HG03196 (cell line): Measurements from ENCODE around the gene ZC2HC1B.

ENCODE experiments used
- ATAC-seq: cut with Tn5 transposase; IDR thresholded peaks from one replicate; pipeline ENCODE4 v1.9.1; 2021; ENCODE audit not compliant: unreplicated experiment

ZC2HC1B gene

DNA sequence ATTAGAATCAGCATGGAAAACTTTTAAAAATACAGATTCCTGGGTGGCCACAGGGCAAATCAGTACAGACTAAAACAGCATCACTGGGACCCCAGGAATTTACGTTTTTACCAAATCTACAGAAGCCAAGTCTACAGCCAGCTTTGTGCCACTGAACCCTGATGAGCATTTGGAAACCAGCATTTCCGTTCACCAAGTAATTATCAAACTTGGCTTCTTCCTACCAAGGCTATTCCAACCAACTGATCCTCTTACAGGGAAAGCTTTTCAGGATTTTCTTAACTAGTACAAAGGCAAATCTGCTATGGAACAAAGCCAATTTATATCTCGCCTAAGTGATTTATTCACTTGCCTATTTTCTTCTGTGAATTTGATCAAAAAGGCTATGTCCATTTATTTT lies 96.8 kb downstream of the ZC2HC1B start:
- no peak for ATAC-seq

DNA sequence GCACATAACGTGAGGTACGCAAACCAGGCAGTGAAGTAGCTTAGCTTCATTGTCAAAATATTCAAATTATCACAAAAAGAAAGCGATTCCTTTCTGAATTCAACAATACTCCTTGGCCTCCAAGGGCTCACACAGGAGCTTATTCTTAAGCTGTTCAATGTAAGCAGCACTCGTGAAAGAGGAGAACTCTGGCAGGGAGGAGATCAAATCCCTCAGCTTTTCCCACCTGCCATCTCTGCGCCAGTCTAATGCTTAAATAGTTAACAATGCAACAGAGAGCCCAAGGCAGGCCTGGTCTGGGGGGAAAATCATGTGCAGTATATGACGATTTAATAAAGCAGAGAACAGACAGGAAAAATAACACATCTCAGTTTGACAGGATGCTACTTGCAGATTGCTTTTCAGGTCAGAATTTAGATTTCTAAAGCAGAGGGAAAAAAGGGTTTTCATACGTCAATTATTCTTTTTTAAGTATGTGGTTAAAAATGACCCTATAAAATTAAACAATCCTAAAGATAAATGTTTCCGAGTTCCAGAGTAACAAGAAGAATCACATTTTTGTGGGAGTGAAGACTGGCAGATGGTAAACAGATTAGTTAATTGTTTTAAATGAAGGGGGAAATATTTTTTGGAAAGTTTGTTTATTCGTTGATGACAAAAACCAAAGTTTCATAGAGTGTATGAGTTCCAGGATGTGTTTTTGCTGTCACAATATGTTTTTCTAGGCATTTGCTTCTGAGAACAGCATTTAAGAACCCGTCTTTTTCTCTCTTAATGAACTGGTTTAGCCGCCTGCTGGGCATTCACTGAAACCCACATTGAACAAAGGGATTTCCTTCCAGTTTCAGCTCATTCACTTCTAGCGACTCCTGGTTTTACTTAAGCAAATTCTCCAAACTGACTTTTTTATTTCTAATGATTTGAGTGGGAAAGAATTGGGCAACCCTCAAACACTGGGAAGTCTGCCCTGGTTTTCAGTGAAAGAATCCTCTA lies 97.9 kb downstream of the ZC2HC1B start:
- ATAC-seq: no peak

DNA sequence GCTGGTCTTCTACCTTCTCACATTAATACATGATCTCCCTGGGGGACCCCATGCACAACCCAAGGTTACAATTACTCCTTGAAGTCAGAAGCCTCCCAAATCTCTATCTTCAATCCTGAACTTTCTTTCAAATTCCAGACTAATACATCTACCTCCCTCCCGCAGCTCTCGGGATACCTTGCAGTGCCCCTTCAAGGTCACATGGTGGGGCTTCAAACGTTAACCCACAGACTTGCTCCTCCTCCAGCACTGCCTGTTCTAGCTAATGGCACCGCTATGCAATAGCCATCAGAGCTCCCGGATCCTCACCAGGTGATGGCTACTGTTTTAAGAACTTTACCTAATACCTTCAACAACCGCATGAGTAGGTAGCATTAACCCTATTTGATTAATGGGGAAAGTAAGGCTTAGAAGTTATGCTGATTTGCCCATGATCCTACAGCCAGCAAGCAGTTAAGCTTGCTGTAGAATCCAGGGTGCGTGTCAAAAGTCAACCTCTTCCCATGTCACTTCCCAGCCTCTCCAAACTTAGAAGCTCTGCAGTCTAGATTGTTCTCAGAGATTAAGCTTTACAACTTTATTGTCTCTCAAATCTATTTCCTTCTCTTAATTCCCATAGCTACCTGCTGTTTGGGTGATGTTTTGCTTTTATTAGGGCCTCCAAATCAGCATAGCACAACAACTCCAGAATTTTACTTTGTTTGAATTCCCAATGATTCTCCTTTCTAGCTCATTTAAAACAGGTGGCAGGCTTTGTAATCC lies 99.1 kb downstream of the ZC2HC1B start:
- no peak for ATAC-seq

GRCh38 chr6:143964674-143965081 lies 100.4 kb downstream of the ZC2HC1B start:
- ATAC-seq: no peak

DNA sequence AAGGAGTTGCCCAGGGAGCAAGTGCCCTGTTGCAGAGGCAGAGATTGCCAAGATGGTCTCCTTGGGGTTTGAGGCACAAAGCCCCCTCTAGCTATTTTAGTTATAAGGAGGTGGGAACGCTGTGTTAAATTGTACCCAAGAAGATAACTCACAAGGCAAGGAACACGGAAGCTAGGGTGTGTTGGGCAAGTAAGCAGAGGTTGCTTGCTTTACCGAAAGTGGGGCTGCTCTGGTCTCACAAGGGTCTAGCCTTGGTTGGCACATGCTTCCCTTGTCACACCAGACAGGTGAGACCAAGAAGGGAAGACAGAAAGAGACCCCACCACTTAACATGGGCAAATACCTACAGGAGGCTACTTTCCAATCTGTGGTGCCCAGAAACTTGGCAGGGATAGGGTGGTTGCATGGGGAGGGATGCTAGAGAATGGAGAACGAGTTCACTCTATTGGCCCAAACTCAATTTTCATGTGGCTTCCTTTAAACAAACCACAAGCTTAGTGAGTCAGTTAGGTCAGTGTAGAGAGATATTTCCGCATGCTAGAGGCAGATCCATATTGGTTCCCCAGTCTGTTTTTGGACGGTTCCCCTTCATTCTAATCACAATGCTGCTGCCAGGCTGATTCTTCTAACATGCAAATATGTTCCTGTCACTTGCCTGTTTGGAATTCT lies 101.4 kb downstream of the ZC2HC1B start:
- ATAC-seq: no peak

GRCh38 chr6:143966312-143966711 lies 102.0 kb downstream of the ZC2HC1B start:
- ATAC-seq: no peak

GRCh38 chr6:143967706-143968376 lies 103.6 kb downstream of the ZC2HC1B start:
- ATAC-seq: no peak

GRCh38 chr6:143969077-143969476 lies 104.8 kb downstream of the ZC2HC1B start:
- ATAC-seq: no peak

DNA sequence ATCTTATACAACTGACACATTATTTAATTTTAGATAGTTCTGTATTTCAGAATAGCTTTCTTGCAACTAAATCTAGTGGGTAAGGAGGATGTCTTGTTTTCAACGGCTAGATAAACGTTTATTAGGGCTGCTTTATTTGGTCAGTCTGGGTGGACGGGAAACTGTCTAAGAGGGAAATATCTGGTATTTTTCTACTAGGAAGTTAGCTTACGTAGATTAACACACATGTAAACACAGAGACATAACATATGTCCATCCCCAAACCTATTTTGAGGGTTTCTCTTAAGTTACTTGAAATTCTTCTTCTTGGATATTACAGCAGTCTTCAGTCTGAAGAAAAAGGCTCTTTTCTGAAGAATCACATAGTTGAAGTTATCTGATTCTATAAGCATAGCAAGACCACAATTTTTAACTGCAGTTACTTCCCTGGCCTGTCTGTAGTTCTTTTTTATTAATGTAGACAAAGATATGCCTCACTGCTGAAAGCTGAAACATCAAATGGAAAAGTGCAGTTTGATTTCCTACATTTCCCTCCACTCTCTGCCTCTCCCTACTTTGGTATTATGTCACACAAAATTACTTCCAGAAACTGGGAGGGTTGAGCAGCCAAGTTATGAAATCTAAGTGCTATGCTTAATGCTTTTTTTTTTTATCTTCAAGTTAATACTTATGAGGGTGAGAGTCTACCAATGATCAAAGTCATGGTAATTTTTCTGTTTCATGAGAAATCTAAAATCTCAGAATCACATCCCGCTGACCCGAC lies 106.4 kb downstream of the ZC2HC1B start:
- no peak for ATAC-seq

GRCh38 chr6:143971482-143972205 lies 107.4 kb downstream of the ZC2HC1B start:
- no peak for ATAC-seq

GRCh38 chr6:143973097-143973966 lies 109.1 kb downstream of the ZC2HC1B start:
- ATAC-seq: no peak

GRCh38 chr6:143974089-143974488 lies 109.8 kb downstream of the ZC2HC1B start:
- ATAC-seq: no peak

DNA sequence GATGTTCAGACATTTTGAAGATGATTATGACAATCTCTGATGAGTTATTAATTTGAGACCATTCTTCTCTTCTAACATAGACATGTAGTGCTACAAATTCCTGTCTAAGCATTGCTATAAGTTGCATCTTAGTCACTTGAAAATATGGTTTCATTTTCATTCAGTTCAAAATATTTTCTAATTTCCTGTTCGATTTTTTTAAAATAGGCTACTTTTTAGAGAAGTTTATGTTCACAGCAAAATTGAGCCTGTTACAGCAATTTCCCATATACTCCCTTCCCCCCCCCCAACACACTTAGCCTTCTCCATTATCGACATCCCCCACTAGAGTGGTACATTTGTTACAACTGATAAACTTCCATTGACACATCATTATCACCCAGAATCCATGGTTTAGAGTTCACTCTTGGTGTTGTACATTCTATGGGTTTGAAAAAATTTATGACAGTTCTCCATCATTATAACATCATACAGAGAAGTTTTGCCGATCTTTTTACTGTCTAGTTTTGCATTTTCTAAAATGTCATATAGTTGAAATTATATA lies 112.6 kb downstream of the ZC2HC1B start:
- ATAC-seq: no peak

- ATAC-seq: no peak
Observed at GRCh38 chr6:143980921-143981320, 116.6 kb downstream of the ZC2HC1B start.

DNA sequence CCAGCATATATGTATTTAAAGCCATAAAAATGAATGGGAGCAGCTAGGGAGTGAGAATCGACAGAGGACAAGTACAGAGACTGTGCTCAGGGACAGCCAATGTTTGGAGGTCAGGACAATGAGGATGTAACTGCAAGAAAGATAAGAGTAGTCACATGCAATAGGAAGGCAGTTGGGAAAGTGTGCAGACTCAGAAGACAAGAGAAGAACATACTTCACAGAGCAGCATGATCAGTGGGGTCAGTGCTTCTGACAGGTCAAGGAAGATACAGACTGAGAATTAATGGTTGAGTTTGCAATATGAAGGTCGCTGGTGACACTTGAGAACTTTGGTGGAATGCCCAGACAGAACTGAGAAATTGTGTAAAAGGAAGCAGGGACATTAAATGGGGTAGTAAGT lies 118.7 kb downstream of the ZC2HC1B start:
- no peak for ATAC-seq

GRCh38 chr6:143984666-143985065 lies 120.4 kb downstream of the ZC2HC1B start:
- no peak for ATAC-seq

DNA sequence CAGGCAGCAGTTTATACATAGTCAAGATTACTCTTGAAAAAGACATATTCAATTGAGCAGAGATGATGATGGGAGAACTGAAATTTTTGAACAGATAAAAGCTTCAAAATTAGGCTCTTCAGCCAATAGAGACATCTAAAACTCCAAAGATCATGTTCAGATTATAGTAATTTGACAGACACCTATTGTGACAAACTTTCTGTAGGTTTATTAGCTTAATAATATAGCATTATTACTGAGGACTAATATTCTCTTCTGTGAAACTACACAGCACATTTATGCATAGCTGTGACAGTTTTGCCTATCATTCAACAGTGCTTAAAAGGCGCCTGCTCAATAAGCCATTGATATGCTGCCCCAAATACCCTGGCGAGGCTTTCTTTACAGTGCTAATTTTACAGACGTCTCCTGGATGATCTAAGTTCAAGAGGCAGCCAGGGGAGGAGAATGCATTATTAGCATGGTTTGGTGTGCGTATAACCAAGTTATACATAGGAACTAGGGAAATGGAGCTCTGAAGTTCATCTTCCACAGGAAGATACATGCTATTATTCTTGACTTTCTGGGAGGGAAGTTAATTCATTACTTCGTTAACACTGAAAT lies 122.3 kb downstream of the ZC2HC1B start:
- no peak for ATAC-seq
